Keratinocyte (primary cell): ENCODE results near the gene HELQ. TPM values are rescaled to one million over a fixed set of nuclear protein-coding genes. Genes with fewer than 3 reads are reported as not detected.

Experiments used
- DNase-seq: peaks from one replicate; pipeline ENCODE4 v3.0.0-alpha.2; 2011; ENCODE audit warnings: low read depth, missing footprints, low spot score
- FAIRE-seq: peaks from 2 replicates; lab custom pipeline; 2011; peaks lifted over from hg19 to GRCh38; lab: Jason Lieb, UNC
- H2AFZ ChIP-seq: 2 replicates; pipeline ENCODE4 v1.6.0; 2012; ENCODE audit warnings: low read length, control low read depth, inconsistent platforms; ENCODE audit not compliant: control insufficient read depth
- H3K27ac ChIP-seq: 2 replicates; pipeline ENCODE4 v1.5.1; 2011; ENCODE audit warnings: low read length; ENCODE audit not compliant: control insufficient read depth, insufficient read depth
- H3K27me3 ChIP-seq: 3 replicates; pipeline ENCODE4 v1.6.0; 2011; ENCODE audit warnings: low read length; ENCODE audit not compliant: control insufficient read depth, insufficient read depth; ENCODE audit errors: extremely low read depth
- H3K36me3 ChIP-seq, 2 experiments: 2 replicates in 1 of 2; 3 replicates in 1 of 2; pipeline ENCODE4 v1.5.1; 2011; ENCODE audit warnings: low read length in 2 of 2, mild to moderate bottlenecking in 1 of 2; ENCODE audit not compliant: control insufficient read depth in 2 of 2, insufficient read depth in 2 of 2; ENCODE audit errors: extremely low read depth in 1 of 2
- H3K4me1 ChIP-seq: 3 replicates; pipeline ENCODE4 v1.5.1; 2011; ENCODE audit warnings: low read length; ENCODE audit not compliant: control insufficient read depth, insufficient read depth; ENCODE audit errors: extremely low read depth
- H3K4me2 ChIP-seq: 3 replicates; pipeline ENCODE4 v1.6.0; 2011; ENCODE audit warnings: low read depth, low read length; ENCODE audit not compliant: control insufficient read depth, insufficient read depth; ENCODE audit errors: extremely low read depth
- H3K4me3 ChIP-seq, 3 experiments: fragments of 200-600 bp in 1 of 3; sonication (generic) in 1 of 3; 2 replicates in 2 of 3; 3 replicates in 1 of 3; pipeline ENCODE4 v1.5.1; 2011 to 2016; ENCODE audit warnings: low read length in 3 of 3, mild to moderate bottlenecking in 3 of 3, control low read depth in 2 of 3, inconsistent platforms in 1 of 3, low read depth in 1 of 3, mixed read lengths in 1 of 3, mixed run types in 1 of 3, moderate library complexity in 1 of 3; ENCODE audit not compliant: control insufficient read depth in 2 of 3, insufficient read depth in 2 of 3; ENCODE audit errors: extremely low read depth in 1 of 3
- H3K79me2 ChIP-seq: 2 replicates; pipeline ENCODE4 v1.6.0; 2012; ENCODE audit warnings: low read length; ENCODE audit not compliant: control insufficient read depth, insufficient read depth
- H3K9ac ChIP-seq: 3 replicates; pipeline ENCODE4 v1.6.0; 2011; ENCODE audit warnings: low read length; ENCODE audit not compliant: control insufficient read depth, insufficient read depth; ENCODE audit errors: extremely low read depth
- H3K9me1 ChIP-seq: 3 replicates; pipeline ENCODE4 v1.6.0; 2011; ENCODE audit warnings: low read length; ENCODE audit not compliant: control insufficient read depth, insufficient read depth; ENCODE audit errors: extremely low read depth
- H3K9me3 ChIP-seq: 2 replicates; pipeline ENCODE4 v1.5.1; 2012; ENCODE audit warnings: low read depth, low read length; ENCODE audit not compliant: control insufficient read depth
- H4K20me1 ChIP-seq: 3 replicates; pipeline ENCODE4 v1.6.0; 2011; ENCODE audit warnings: low read length; ENCODE audit not compliant: control insufficient read depth, insufficient read depth; ENCODE audit errors: extremely low read depth
- CTCF ChIP-seq, 3 experiments: IDR thresholded peaks in 1 of 3; conservative IDR thresholded peaks in 1 of 3; optimal IDR thresholded peaks in 1 of 3; 2 replicates in 2 of 3; 3 replicates in 1 of 3; pipeline versions ENCODE3 to v1.5.1; 2011; ENCODE audit warnings: low read length in 3 of 3, mild to moderate bottlenecking in 3 of 3, moderate library complexity in 2 of 3, control low read depth in 1 of 3, inconsistent platforms in 1 of 3; ENCODE audit not compliant: insufficient read depth in 2 of 3; ENCODE audit errors: extremely low read depth in 1 of 3
- EZH2 ChIP-seq: IDR thresholded peaks from one replicate; pipeline ENCODE4 v1.6.1; 2012; ENCODE audit warnings: inconsistent platforms, mild to moderate bottlenecking, low read length, moderate library complexity
- dilution Hi-C: fragments of 300-500 bp; cut with MboI; formaldehyde crosslinking; loops from one replicate; pipeline ENCODE4 v1.7.0; 2020; ENCODE audit warnings: low sequenced_read_pairs; ENCODE audit not compliant: extremely low pct_ligation_motif_present
- polyA plus RNA-seq, 5 experiments: library from polyadenylated mRNA; depleted of rRNA in 3 of 5; stranded (reverse) in 3 of 5; stranded (forward) in 1 of 5; unstranded in 1 of 5; fragments of >200 nt; gene quantifications; 1 replicate in 1 of 5; 2 replicates in 3 of 5; 3 replicates in 1 of 5; pipeline versions ENCODE4 v1.2.1 to v1.2.3, GENCODE V29; 2011 to 2012; ENCODE audit warnings: missing spikeins in 2 of 5, low read depth in 1 of 5, low replicate concordance in 1 of 5

The HELQ gene
- polyA plus RNA-seq, 1 donor (not counting 4 experiments of a cell fraction or from before 2014, with no cell fraction given): 10.5 TPM

DNA sequence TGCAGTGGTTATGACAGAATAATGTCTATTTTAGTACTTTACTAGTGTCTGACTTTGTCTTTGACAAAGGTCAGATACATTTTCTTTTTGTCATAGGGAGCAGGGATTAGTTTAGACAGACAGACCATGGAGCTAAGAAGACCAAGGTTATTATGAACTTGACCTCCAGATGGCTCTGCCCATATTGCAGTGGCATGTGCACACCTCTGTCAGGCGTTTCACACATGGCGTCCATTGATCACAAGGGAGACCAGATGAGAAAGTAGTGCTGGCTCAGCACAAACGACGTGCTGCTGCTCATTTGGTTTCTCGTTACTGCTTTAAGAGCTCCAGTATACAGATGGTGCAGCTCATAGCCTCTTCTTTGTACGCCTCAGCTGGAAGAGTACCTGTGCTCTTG lies 64.7 kb downstream of the HELQ start:
- TF ChIP-seq EZH2 (no peak), CTCF (optimal IDR thresholded peaks at IDR 0.05 in 1 of 3, IDR thresholded peaks at IDR 0.05 in 1 of 3, conservative IDR thresholded peaks at IDR 0.05 in 1 of 3; ENCODE audit: extremely low read depth in 1 of 3, insufficient read depth in 2 of 3, low read length in 3 of 3) (no peak)
- Histone ChIP-seq H3K9ac (no peak overlapping the region), H3K36me3 (no peaks in the 10 kb centered on the region), H3K27ac (no peak overlapping the region), H3K79me2 (no peaks in the 10 kb centered on the region), H3K9me1 (no peaks in the 10 kb centered on the region), H3K27me3 (no peaks in the 10 kb centered on the region), H2AFZ (no peak overlapping the region), H4K20me1 (no peaks in the 10 kb centered on the region), H3K9me3 (no peaks in the 10 kb centered on the region), H3K4me3 (no peak overlapping the region), H3K4me2 (no peak overlapping the region), H3K4me1 (peaks cover 27% of the 10 kb centered on the region)
- dilution Hi-C loops: no loop called here
- DNase-seq: no peak
- FAIRE-seq: no peak

DNA sequence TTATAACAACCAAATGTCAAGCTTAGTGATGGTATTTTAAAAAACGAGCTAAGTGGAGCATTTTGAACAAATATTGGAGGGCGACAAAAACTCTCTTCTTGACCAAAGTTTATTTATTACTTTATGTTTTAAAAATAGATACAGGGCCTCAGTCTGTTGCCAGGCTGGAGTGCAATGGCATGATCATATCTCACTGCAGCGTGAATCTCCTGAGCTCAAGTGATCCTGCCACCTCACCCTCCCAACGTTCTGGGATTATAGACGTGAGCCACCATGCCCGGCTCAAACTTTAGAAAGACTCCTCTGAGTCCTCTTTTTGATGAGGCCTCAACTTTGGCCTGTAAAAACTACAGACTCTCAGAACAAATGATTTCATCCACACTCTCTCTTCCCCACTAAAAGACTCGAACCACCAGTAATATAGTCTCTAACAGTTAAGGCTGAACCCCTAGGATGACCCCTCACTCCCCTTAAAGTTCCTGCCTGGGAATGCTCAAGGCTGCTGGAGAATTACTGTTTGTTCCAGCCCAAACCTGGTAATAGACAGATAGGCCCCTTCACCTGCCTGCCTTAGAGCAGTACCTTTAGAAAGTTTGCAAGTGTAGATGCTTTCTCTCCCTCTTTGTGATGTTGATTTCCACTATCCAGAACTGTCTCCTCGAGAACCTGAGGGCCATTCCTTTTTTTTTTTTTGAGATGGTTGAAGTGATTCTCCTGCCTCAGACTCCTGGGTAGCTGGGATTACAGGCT lies 65.7 kb downstream of the HELQ start:
- Histone ChIP-seq H3K79me2 (no peaks in the 10 kb centered on the region), H3K4me1 (peaks cover 27% of the 10 kb centered on the region), H3K27ac (no peak overlapping the region), H3K9me1 (no peaks in the 10 kb centered on the region), H3K4me3 (no peak overlapping the region), H3K36me3 (no peaks in the 10 kb centered on the region), H2AFZ (no peak overlapping the region), H4K20me1 (no peaks in the 10 kb centered on the region), H3K4me2 (no peak overlapping the region), H3K9me3 (no peaks in the 10 kb centered on the region), H3K9ac (no peak overlapping the region), H3K27me3 (no peaks in the 10 kb centered on the region)
- dilution Hi-C loops: no loop called here
- TF ChIP-seq CTCF (optimal IDR thresholded peaks at IDR 0.05 in 1 of 3, IDR thresholded peaks at IDR 0.05 in 1 of 3, conservative IDR thresholded peaks at IDR 0.05 in 1 of 3; ENCODE audit: extremely low read depth in 1 of 3, insufficient read depth in 2 of 3, low read length in 3 of 3): no peak
- no peak for TF ChIP-seq EZH2
- DNase-seq (no peak), FAIRE-seq (no peak)
